Measurements from ENCODE around the gene GNAS.

GRCh38 chr20:58875111-58875510 is 22.6 kb downstream of the GNAS start:
- no peak for TF ChIP-seq CTCF (IDR thresholded peaks at IDR 0.05)
- no peak for TF ChIP-seq EP300 (IDR thresholded peaks at IDR 0.05)
- no peak for TF ChIP-seq POLR2A (IDR thresholded peaks at IDR 0.05)
